Stomach (tissue), 4 donors: ENCODE data around the gene STXBP6.

Source experiments
- EP300 ChIP-seq: sonication (generic); formaldehyde crosslinking; IDR thresholded peaks from one replicate; pipeline ENCODE4 v1.6.1; 2017; ENCODE audit warnings: antibody characterized with exemption
- POLR2A ChIP-seq, 4 donors: fragments of 450-650 bp; IDR thresholded peaks; one replicate each; pipeline ENCODE4 v1.6.1; 2016; ENCODE audit warnings: antibody characterized with exemption in 4 of 4, control low read depth in 2 of 4, mild to moderate bottlenecking in 1 of 4, moderate library complexity in 1 of 4
- TF ChIP-seq, protein P1 (sequence below), 7 experiments: fragments of 450-650 bp in 4 of 7; fragments of 200-600 bp in 3 of 7; sonication (generic) in 3 of 7; IDR thresholded peaks; one replicate each; pipeline ENCODE4 v1.5.1; 2016 to 2019; ENCODE audit warnings: antibody characterized with exemption in 7 of 7, control low read depth in 2 of 7, mild to moderate bottlenecking in 1 of 7

DNA sequence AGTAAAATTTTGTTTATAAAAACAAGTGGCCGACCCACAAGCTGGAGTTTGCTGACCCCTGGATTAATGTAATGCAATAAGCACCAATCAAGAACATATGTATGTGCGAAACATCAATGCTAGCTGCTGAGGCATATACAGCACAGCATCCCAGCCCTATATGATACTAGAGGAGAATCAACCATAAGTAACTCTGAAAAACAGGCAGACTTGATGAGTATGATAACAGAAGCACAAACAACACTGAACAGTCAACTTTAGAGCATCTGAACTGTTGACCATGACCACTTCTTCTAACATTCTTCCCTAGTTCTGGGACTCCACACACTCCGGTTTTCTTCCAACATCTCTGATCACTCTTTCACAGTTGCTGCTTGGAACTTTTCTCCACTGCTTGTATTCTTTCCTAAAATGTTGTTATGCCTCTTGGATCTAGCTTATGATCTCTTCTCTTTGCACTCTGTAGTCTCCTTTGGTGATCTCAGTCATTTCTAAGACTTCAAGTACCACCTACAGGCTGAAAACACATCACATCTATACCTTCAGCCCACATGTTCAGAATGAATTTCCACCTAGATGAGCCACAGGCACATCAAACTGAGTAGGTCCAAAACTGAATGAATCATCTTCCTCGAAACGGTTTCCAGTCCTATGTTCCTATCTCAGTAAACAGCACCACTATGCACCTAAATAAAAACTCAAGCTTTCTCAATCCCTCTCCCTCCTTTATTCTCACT, 57.2 kb downstream of the STXBP6 start:
- no peak for TF ChIP-seq POLR2A (IDR thresholded peaks at IDR 0.05)
- TF ChIP-seq, protein P1, sequence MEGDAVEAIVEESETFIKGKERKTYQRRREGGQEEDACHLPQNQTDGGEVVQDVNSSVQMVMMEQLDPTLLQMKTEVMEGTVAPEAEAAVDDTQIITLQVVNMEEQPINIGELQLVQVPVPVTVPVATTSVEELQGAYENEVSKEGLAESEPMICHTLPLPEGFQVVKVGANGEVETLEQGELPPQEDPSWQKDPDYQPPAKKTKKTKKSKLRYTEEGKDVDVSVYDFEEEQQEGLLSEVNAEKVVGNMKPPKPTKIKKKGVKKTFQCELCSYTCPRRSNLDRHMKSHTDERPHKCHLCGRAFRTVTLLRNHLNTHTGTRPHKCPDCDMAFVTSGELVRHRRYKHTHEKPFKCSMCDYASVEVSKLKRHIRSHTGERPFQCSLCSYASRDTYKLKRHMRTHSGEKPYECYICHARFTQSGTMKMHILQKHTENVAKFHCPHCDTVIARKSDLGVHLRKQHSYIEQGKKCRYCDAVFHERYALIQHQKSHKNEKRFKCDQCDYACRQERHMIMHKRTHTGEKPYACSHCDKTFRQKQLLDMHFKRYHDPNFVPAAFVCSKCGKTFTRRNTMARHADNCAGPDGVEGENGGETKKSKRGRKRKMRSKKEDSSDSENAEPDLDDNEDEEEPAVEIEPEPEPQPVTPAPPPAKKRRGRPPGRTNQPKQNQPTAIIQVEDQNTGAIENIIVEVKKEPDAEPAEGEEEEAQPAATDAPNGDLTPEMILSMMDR (IDR thresholded peaks at IDR 0.05), result no peak
- no peak for TF ChIP-seq EP300
